ENCODE data around the gene RANBP2. TPM values are rescaled to one million over a fixed set of nuclear protein-coding genes. Genes with fewer than 3 reads are reported as not detected.

RANBP2 gene
- total and polyA plus RNA-seq, 10 of the 15 experiments (the other 5 are each of a cell fraction or from before 2014, with no cell fraction given): 9.0 to 81.7 (median 28.3) TPM

- no peak for TF ChIP-seq SMAD1 (IDR thresholded peaks at IDR 0.05; ENCODE audit: low read depth, partially characterized antibody)
- peak; percentile 97 for TF ChIP-seq ATF7 (IDR thresholded peaks at IDR 0.05; ENCODE audit: low read depth)
- TF ChIP-seq NR2F1 (conservative IDR thresholded peaks at IDR 0.05): peak; percentile 59; the same call in 1 of the 2 replicates
- TF ChIP-seq FOXM1 (IDR thresholded peaks at IDR 0.05; ENCODE audit: low read depth, low read length): peak; percentile 97
- no peak for TF ChIP-seq CHD1 (IDR thresholded peaks at IDR 0.05; ENCODE audit: low read depth, low read length)
- peak; percentile 35; the same call in 1 of the 2 replicates for TF ChIP-seq JUND (IDR thresholded peaks at IDR 0.05; ENCODE audit: low read depth, low read length)
- TF ChIP-seq SREBF1 (IDR thresholded peaks at IDR 0.05; ENCODE audit: low read length): no peak
- TF ChIP-seq CHD2 (IDR thresholded peaks at IDR 0.05; ENCODE audit: borderline replicate concordance, low read depth, low read length): peak; percentile 84
- TF ChIP-seq TCF7 (IDR thresholded peaks at IDR 0.05; ENCODE audit: borderline replicate concordance): no peak
- peak; percentile 76 for TF ChIP-seq BCL11A (IDR thresholded peaks at IDR 0.05; ENCODE audit: low read depth, low read length)
- TF ChIP-seq SMAD5 (IDR thresholded peaks at IDR 0.05; ENCODE audit: low read depth): no peak
- no peak for TF ChIP-seq REST (IDR thresholded peaks at IDR 0.05; ENCODE audit: low read depth, low read length)
- peak; percentile 76 for TF ChIP-seq MLLT1 (IDR thresholded peaks at IDR 0.05)
- TF ChIP-seq SKIL (IDR thresholded peaks at IDR 0.05; ENCODE audit: low read depth, poor library complexity, severe bottlenecking): peak; percentile 95
- TF ChIP-seq ZNF622 (IDR thresholded peaks at IDR 0.05): no peak
- TF ChIP-seq MYB (IDR thresholded peaks at IDR 0.05; ENCODE audit: borderline replicate concordance, low read depth, low read length): no peak
- TF ChIP-seq FOXK2 (IDR thresholded peaks at IDR 0.05): peak; percentile 30; the same call in 1 of the 2 replicates
- peak; percentile 92 for TF ChIP-seq ZNF217 (IDR thresholded peaks at IDR 0.05)
- TF ChIP-seq TBL1XR1 (IDR thresholded peaks at IDR 0.05; ENCODE audit: low read depth, low read length): peak; percentile 95
- peak; percentile 99 for TF ChIP-seq NFIC (IDR thresholded peaks at IDR 0.05; ENCODE audit: low read depth, low read length)
- TF ChIP-seq LARP7 (IDR thresholded peaks at IDR 0.05): no peak
- TF ChIP-seq ZNF207 (IDR thresholded peaks at IDR 0.05; ENCODE audit: borderline replicate concordance): no peak
- TF ChIP-seq IRF4 (IDR thresholded peaks at IDR 0.05; ENCODE audit: low read depth, low read length): no peak
- no peak for TF ChIP-seq USF2 (IDR thresholded peaks at IDR 0.05; ENCODE audit: borderline replicate concordance, low read depth, low read length)
- TF ChIP-seq CEBPB (IDR thresholded peaks at IDR 0.05; ENCODE audit: borderline replicate concordance in 1 of 2, low read depth in 2 of 2, low read length in 2 of 2): peak in 1 of 2 experiments; percentile 76; a peak in 1 of 4 replicates
- TF ChIP-seq TCF12 (IDR thresholded peaks at IDR 0.05; ENCODE audit: low read depth, low read length): no peak
- TF ChIP-seq RFX5 (IDR thresholded peaks at IDR 0.05; ENCODE audit: low read depth, low read length): no peak
Observed at GRCh38 chr2:108776475-108776874, 57.2 kb downstream of the RANBP2 start (continued).

Data from GM12878 (cell line).